Measurements from ENCODE around the gene CAPZA1. TPM values are rescaled to one million over a fixed set of nuclear protein-coding genes. Genes with fewer than 3 reads are reported as not detected.

Gene CAPZA1
- total RNA-seq, 2 donors from 2014 or later = 87.3 to 144 TPM

DNA sequence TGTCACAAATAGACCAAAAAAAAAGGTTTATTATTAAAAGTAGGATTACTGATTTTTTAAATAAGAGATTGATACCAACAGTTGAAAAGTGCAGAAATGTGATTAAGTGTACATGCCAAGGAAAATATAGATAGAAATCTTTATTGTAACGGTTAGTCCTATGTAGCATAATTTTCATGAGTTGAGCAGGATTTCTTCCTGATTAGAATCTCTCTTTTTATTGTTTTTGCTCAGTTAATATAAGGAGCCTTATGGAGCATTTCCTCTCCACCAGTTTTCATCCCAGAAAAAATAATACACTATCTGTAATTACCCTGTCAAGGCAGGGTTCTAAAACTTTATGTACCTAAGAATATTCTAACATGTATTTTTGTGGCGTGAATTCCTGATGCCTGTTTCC is 23.4 kb downstream of the CAPZA1 start:
- Histone ChIP-seq H3K4me1 (ENCODE audit: control insufficient read depth in 1 of 2, low read depth in 2 of 2) (peaks cover 0 to 8% of the 10 kb centered on the region in 2 donors), H3K36me3 (no peaks in the 10 kb centered on the region), H3K27ac (no peak overlapping the region), H3K27me3 (replicated peaks; ENCODE audit: insufficient read depth) (no peaks in the 10 kb centered on the region), H3K4me3 (no peak overlapping the region), H3K9me3 (no peaks in the 10 kb centered on the region)
- no peak for ATAC-seq (ENCODE audit: insufficient number of reproducible peaks, low FRiP score, low read depth)
- TF ChIP-seq, protein P1, sequence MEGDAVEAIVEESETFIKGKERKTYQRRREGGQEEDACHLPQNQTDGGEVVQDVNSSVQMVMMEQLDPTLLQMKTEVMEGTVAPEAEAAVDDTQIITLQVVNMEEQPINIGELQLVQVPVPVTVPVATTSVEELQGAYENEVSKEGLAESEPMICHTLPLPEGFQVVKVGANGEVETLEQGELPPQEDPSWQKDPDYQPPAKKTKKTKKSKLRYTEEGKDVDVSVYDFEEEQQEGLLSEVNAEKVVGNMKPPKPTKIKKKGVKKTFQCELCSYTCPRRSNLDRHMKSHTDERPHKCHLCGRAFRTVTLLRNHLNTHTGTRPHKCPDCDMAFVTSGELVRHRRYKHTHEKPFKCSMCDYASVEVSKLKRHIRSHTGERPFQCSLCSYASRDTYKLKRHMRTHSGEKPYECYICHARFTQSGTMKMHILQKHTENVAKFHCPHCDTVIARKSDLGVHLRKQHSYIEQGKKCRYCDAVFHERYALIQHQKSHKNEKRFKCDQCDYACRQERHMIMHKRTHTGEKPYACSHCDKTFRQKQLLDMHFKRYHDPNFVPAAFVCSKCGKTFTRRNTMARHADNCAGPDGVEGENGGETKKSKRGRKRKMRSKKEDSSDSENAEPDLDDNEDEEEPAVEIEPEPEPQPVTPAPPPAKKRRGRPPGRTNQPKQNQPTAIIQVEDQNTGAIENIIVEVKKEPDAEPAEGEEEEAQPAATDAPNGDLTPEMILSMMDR (IDR thresholded peaks at IDR 0.05) = no peak
- DNase-seq (ENCODE audit: low spot score) = no peak

GRCh38 chr1:112646225-112646624 is 26.6 kb downstream of the CAPZA1 start:
- Histone ChIP-seq H3K9me3 (no peaks in the 10 kb centered on the region), H3K36me3 (peaks cover 6% of the 10 kb centered on the region), H3K4me3 (no peak overlapping the region), H3K27ac (no peak overlapping the region), H3K27me3 (replicated peaks; ENCODE audit: insufficient read depth) (no peaks in the 10 kb centered on the region), H3K4me1 (ENCODE audit: control insufficient read depth in 1 of 2, low read depth in 2 of 2) (peaks cover 0 to 6% of the 10 kb centered on the region in 2 donors)
- no peak for ATAC-seq (ENCODE audit: insufficient number of reproducible peaks, low FRiP score, low read depth)
- no peak for DNase-seq (ENCODE audit: low spot score)
- TF ChIP-seq, protein P1 (IDR thresholded peaks at IDR 0.05) = no peak

GRCh38 chr1:112651205-112651604 is 31.6 kb downstream of the CAPZA1 start:
- Histone ChIP-seq H3K27me3 (replicated peaks; ENCODE audit: insufficient read depth) (no peaks in the 10 kb centered on the region), H3K4me1 (ENCODE audit: control insufficient read depth in 1 of 2, low read depth in 2 of 2) (no peaks in the 10 kb centered on the region)

GRCh38 chr1:112665857-112666256 is 46.2 kb downstream of the CAPZA1 start:
- TF ChIP-seq, protein P1 (IDR thresholded peaks at IDR 0.05) = no peak
- Histone ChIP-seq H3K27me3 (replicated peaks; ENCODE audit: insufficient read depth) (no peaks in the 10 kb centered on the region), H3K36me3 (peaks cover 45% of the 10 kb centered on the region)

More at GRCh38 chr1:112651205-112651604, 31.6 kb downstream of the CAPZA1 start:
- Histone ChIP-seq H3K27ac (no peak overlapping the region), H3K36me3 (peaks cover 10% of the 10 kb centered on the region), H3K4me3 (no peak overlapping the region), H3K9me3 (no peaks in the 10 kb centered on the region)
- DNase-seq (ENCODE audit: low spot score) (no peak), ATAC-seq (ENCODE audit: insufficient number of reproducible peaks, low FRiP score, low read depth) (no peak)
- TF ChIP-seq, protein P1 (IDR thresholded peaks at IDR 0.05) = no peak

DNA sequence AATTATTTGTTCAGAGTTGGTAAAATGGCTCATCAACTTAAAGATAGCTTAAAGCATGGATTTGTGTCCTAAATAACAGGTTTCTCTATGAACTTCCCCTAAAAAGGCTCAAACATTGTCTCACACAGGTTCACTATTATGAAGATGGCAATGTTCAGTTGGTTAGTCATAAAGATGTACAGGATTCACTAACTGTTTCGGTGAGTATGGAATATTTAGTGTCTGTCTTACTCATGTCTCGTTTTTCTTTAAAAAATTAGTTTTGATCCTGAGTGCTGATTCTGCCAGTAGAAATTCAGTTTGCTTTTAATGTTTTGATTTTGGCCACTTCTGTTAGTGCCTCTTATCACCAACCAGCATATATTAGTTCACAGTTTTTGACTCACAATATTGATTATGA is 47.3 kb downstream of the CAPZA1 start:
- Histone ChIP-seq H3K36me3 (peaks cover 40% of the 10 kb centered on the region), H3K4me3 (no peak overlapping the region), H3K27ac (no peak overlapping the region), H3K4me1 (ENCODE audit: control insufficient read depth in 1 of 2, low read depth in 2 of 2) (no peaks in the 10 kb centered on the region), H3K9me3 (no peaks in the 10 kb centered on the region), H3K27me3 (replicated peaks; ENCODE audit: insufficient read depth) (no peaks in the 10 kb centered on the region)
- DNase-seq (ENCODE audit: low spot score) (no peak), ATAC-seq (ENCODE audit: insufficient number of reproducible peaks, low FRiP score, low read depth) (no peak)
- TF ChIP-seq, protein P1 (IDR thresholded peaks at IDR 0.05) = no peak

More at GRCh38 chr1:112665857-112666256, 46.2 kb downstream of the CAPZA1 start:
- no peaks in the 10 kb centered on the region for H3K4me1 ChIP-seq (ENCODE audit: control insufficient read depth in 1 of 2, low read depth in 2 of 2)
- no peak for ATAC-seq (ENCODE audit: insufficient number of reproducible peaks, low FRiP score, low read depth)
- H3K9me3 ChIP-seq = no peaks in the 10 kb centered on the region
- no peak overlapping the region for H3K4me3 ChIP-seq
- no peak overlapping the region for H3K27ac ChIP-seq
- DNase-seq (ENCODE audit: low spot score) = no peak

All from thoracic aorta (tissue), 2 donors.